ENCODE data around the gene CHSY1. TPM values are rescaled to one million over a fixed set of nuclear protein-coding genes. Genes with fewer than 3 reads are reported as not detected.
A peak's percentile ranks its signal among the peaks of the same experiment; 100 is the strongest.
"Not testable (repeated sequence)": the region's sequence is repeated elsewhere in the genome, so short reads cannot be mapped to it uniquely, and the experiment has no call there.

The CHSY1 gene
- total RNA-seq, 2 experiments from 2014 or later: 5.8 to 6.7 TPM

DNA sequence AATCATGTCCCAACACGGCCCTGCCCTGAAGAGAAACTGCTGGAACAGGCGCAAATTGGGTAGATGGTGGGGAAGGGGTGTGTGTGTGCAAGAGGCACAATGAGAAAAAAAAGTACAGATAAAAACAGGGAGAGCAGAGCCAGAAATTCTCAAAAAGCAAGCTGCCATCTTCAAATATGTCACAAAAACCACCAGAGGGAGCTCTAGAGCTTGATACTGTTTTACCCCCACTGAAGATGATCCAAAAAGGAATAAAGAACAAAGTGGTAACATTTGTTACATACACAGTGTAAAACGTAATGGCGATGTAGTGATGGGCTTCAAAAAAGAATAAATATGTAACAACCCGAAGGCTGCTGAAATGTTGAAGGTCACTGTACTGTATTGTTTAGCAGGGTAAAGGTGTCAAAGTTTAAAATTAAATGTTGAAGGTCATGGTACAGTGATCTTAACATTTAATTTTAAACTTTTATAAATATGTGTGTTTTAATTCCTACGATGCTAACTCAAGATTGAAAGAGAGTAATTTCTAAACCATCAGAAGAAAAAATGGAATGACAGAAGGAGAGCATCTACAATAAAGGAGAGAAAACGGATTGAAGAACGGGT, 37.2 kb upstream of the CHSY1 start:
- CTCF ChIA-PET: interaction anchor here (0.7 to 3.2 kb wide), 10 partner anchors 8 to 358 kb away, joined by 3 to 18 read pairs (median 4); partner anchors contain the start of gene SELENOS
- POLR2A ChIA-PET: interaction anchor here (0.6 to 1.8 kb wide), 3 partner anchors 37 to 359 kb away, joined by 3 to 8 read pairs (median 4); partner anchors contain the start of gene CHSY1
- H3K27me3 ChIP-seq (ENCODE audit: control insufficient read depth in 1 of 2, insufficient read depth in 2 of 2, low read length in 2 of 2): no peaks in the 10 kb centered on the region
- Mint-ChIP-seq H3K9me3 (no peaks in the 10 kb centered on the region), H3K4me1 (ENCODE audit: low read depth) (peaks cover 58% of the 10 kb centered on the region), H3K27me3 (no peaks in the 10 kb centered on the region), H3K36me3 (ENCODE audit: low read depth) (peaks cover 90% of the 10 kb centered on the region), H3K27ac (peak overlapping the region; percentile 21), H3K4me3 (peak overlapping the region; percentile 39)
- peaks cover 26% of the 10 kb centered on the region for H3K4me1 ChIP-seq (ENCODE audit: insufficient read depth, low read length)
- ATAC-seq (ENCODE audit: poor library complexity) (peak; percentile 78), DNase-seq (peak in 4 of 14 experiments; percentile 24 to 78 (median 72))
- intact Hi-C loops (cut with DNase I, micrococcal nuclease): no loop called here
- H3K9me3 ChIP-seq (ENCODE audit: control insufficient read depth in 1 of 2, insufficient read depth in 1 of 2, low read length in 2 of 2): no peaks in the 10 kb centered on the region
- no peak overlapping the region for H3K4me3 ChIP-seq (ENCODE audit: low read length)
- TF ChIP-seq, protein P1, sequence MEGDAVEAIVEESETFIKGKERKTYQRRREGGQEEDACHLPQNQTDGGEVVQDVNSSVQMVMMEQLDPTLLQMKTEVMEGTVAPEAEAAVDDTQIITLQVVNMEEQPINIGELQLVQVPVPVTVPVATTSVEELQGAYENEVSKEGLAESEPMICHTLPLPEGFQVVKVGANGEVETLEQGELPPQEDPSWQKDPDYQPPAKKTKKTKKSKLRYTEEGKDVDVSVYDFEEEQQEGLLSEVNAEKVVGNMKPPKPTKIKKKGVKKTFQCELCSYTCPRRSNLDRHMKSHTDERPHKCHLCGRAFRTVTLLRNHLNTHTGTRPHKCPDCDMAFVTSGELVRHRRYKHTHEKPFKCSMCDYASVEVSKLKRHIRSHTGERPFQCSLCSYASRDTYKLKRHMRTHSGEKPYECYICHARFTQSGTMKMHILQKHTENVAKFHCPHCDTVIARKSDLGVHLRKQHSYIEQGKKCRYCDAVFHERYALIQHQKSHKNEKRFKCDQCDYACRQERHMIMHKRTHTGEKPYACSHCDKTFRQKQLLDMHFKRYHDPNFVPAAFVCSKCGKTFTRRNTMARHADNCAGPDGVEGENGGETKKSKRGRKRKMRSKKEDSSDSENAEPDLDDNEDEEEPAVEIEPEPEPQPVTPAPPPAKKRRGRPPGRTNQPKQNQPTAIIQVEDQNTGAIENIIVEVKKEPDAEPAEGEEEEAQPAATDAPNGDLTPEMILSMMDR (IDR thresholded peaks at IDR 0.05): peak; percentile 82
- H3K36me3 ChIP-seq (ENCODE audit: insufficient read depth, low read length): peaks cover 79% of the 10 kb centered on the region
- H3K27ac ChIP-seq (ENCODE audit: low read depth in 1 of 2, low read length in 2 of 2): no peak overlapping the region

DNA sequence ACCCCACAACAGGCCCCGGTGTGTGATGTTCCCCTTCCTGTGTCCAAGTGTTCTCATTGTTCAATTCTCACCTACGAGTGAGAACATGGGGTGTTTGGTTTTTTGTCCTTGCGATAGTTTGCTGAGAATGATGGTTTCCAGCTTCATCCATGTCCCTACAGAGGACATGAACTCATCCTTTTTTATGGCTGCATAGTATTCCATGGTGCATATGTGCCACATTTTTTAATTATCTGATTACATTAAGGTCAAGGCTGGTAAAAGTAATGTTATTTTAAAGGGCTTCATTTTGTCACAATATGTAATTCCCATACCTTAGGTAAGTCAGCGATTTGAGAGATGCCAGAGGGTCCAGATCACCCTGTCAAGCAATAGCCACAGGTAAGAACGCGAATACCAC, 35.5 kb upstream of the CHSY1 start:
- Histone ChIP-seq H3K36me3 (ENCODE audit: insufficient read depth, low read length) (peaks cover 90% of the 10 kb centered on the region), H3K4me1 (ENCODE audit: insufficient read depth, low read length) (peaks cover 15% of the 10 kb centered on the region)
- H3K9me3 Mint-ChIP-seq; H3K27me3 ChIP-seq (ENCODE audit: control insufficient read depth in 1 of 2, insufficient read depth in 2 of 2, low read length in 2 of 2); H3K27ac Mint-ChIP-seq; intact Hi-C loops (cut with DNase I, micrococcal nuclease); H3K4me3 Mint-ChIP-seq; H3K9me3 ChIP-seq (ENCODE audit: control insufficient read depth in 1 of 2, insufficient read depth in 1 of 2, low read length in 2 of 2); ATAC-seq (ENCODE audit: poor library complexity); DNase-seq; H3K27me3 Mint-ChIP-seq; H3K27ac ChIP-seq (ENCODE audit: low read depth in 1 of 2, low read length in 2 of 2); H3K4me3 ChIP-seq (ENCODE audit: low read length): not testable (repeated sequence)
- POLR2A ChIA-PET: interaction anchor here (1.1 to 1.8 kb wide), 2 partner anchors 14 to 354 kb away, joined by 3 to 4 read pairs; no protein-coding TSS in a partner anchor
- peaks cover 92% of the 10 kb centered on the region for H3K36me3 Mint-ChIP-seq (ENCODE audit: low read depth)
- H3K4me1 Mint-ChIP-seq (ENCODE audit: low read depth): peaks cover 42% of the 10 kb centered on the region
- CTCF ChIA-PET: interaction anchor here (0.7 to 3.2 kb wide), 2 partner anchors 10 to 355 kb away, joined by 3 to 18 read pairs; no protein-coding TSS in a partner anchor

DNA sequence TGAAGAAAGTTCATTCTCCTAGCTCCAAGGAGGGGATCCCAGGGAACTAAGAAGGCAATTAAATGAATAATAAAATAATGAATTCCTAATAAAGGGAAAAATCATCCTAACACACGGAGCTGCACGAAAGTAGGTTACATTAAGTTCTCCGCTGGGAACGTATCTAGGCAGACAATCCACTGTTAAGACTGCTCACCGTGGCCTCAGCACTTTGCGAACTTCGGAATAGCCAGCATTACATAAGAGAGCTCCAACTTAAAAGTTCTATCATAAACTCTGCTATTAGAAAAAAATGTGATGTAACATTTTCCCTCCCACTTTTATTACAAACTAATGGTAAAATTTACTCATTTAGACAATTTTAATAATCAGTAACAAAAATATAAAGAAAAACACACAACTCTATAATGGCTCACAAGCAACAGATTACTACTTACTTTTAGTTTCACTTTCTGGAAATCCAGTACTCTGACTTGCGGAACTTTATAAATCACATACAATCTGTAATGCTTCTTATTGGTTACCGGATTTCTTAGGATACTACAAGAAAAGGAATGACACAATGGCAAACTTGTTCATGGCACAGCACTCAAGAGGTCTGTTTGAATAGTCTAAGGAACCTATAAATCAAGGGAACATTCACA, 34.7 kb upstream of the CHSY1 start:
- TF ChIP-seq, protein P1 (IDR thresholded peaks at IDR 0.05): no peak
- Histone ChIP-seq H3K27ac (ENCODE audit: low read depth in 1 of 2, low read length in 2 of 2) (no peak overlapping the region), H3K4me3 (ENCODE audit: low read length) (no peak overlapping the region), H3K4me1 (ENCODE audit: insufficient read depth, low read length) (peaks cover 11% of the 10 kb centered on the region), H3K27me3 (ENCODE audit: control insufficient read depth in 1 of 2, insufficient read depth in 2 of 2, low read length in 2 of 2) (no peaks in the 10 kb centered on the region), H3K36me3 (ENCODE audit: insufficient read depth, low read length) (peaks cover 89% of the 10 kb centered on the region), H3K9me3 (ENCODE audit: control insufficient read depth in 1 of 2, insufficient read depth in 1 of 2, low read length in 2 of 2) (no peaks in the 10 kb centered on the region)
- peak overlapping the region; percentile 63 for H3K27ac Mint-ChIP-seq
- H3K27me3 Mint-ChIP-seq: no peaks in the 10 kb centered on the region
- ChIA-PET POLR2A (interaction anchor here (0.6 to 1.7 kb wide), 5 partner anchors 8 to 438 kb away, joined by 3 to 11 read pairs (median 3); partner anchors contain the start of genes SNRPA1 and TARS3), CTCF (interaction anchor here (1.2 to 2.0 kb wide), 2 partner anchors 278 to 368 kb away, joined by 3 to 6 read pairs; no protein-coding TSS in a partner anchor)
- ATAC-seq (ENCODE audit: poor library complexity): no peak
- H3K36me3 Mint-ChIP-seq (ENCODE audit: low read depth): peaks cover 92% of the 10 kb centered on the region
- H3K4me3 Mint-ChIP-seq: no peak overlapping the region
- intact Hi-C loops (cut with DNase I, micrococcal nuclease): no loop called here
- H3K9me3 Mint-ChIP-seq: no peaks in the 10 kb centered on the region
- no peak for DNase-seq
- H3K4me1 Mint-ChIP-seq (ENCODE audit: low read depth): peaks cover 34% of the 10 kb centered on the region
